Keratinocyte (primary cell): Measurements from ENCODE around the gene MOGAT2. TPM values are rescaled to one million over a fixed set of nuclear protein-coding genes. Genes with fewer than 3 reads are reported as not detected.

Source experiments
- DNase-seq: peaks from one replicate; pipeline ENCODE4 v3.0.0-alpha.2; 2011; ENCODE audit warnings: low read depth, missing footprints, low spot score
- FAIRE-seq: peaks from 2 replicates; lab custom pipeline; 2011; peaks lifted over from hg19 to GRCh38; lab: Jason Lieb, UNC
- H2AFZ ChIP-seq: 2 replicates; pipeline ENCODE4 v1.6.0; 2012; ENCODE audit warnings: low read length, control low read depth, inconsistent platforms; ENCODE audit not compliant: control insufficient read depth
- H3K27ac ChIP-seq: 2 replicates; pipeline ENCODE4 v1.5.1; 2011; ENCODE audit warnings: low read length; ENCODE audit not compliant: control insufficient read depth, insufficient read depth
- H3K27me3 ChIP-seq: 3 replicates; pipeline ENCODE4 v1.6.0; 2011; ENCODE audit warnings: low read length; ENCODE audit not compliant: control insufficient read depth, insufficient read depth; ENCODE audit errors: extremely low read depth
- H3K36me3 ChIP-seq, 2 experiments: 2 replicates in 1 of 2; 3 replicates in 1 of 2; pipeline ENCODE4 v1.5.1; 2011; ENCODE audit warnings: low read length in 2 of 2, mild to moderate bottlenecking in 1 of 2; ENCODE audit not compliant: control insufficient read depth in 2 of 2, insufficient read depth in 2 of 2; ENCODE audit errors: extremely low read depth in 1 of 2
- H3K4me1 ChIP-seq: 3 replicates; pipeline ENCODE4 v1.5.1; 2011; ENCODE audit warnings: low read length; ENCODE audit not compliant: control insufficient read depth, insufficient read depth; ENCODE audit errors: extremely low read depth
- H3K4me2 ChIP-seq: 3 replicates; pipeline ENCODE4 v1.6.0; 2011; ENCODE audit warnings: low read depth, low read length; ENCODE audit not compliant: control insufficient read depth, insufficient read depth; ENCODE audit errors: extremely low read depth
- H3K4me3 ChIP-seq, 3 experiments: fragments of 200-600 bp in 1 of 3; sonication (generic) in 1 of 3; 2 replicates in 2 of 3; 3 replicates in 1 of 3; pipeline ENCODE4 v1.5.1; 2011 to 2016; ENCODE audit warnings: low read length in 3 of 3, mild to moderate bottlenecking in 3 of 3, control low read depth in 2 of 3, inconsistent platforms in 1 of 3, low read depth in 1 of 3, mixed read lengths in 1 of 3, mixed run types in 1 of 3, moderate library complexity in 1 of 3; ENCODE audit not compliant: control insufficient read depth in 2 of 3, insufficient read depth in 2 of 3; ENCODE audit errors: extremely low read depth in 1 of 3
- H3K79me2 ChIP-seq: 2 replicates; pipeline ENCODE4 v1.6.0; 2012; ENCODE audit warnings: low read length; ENCODE audit not compliant: control insufficient read depth, insufficient read depth
- H3K9ac ChIP-seq: 3 replicates; pipeline ENCODE4 v1.6.0; 2011; ENCODE audit warnings: low read length; ENCODE audit not compliant: control insufficient read depth, insufficient read depth; ENCODE audit errors: extremely low read depth
- H3K9me1 ChIP-seq: 3 replicates; pipeline ENCODE4 v1.6.0; 2011; ENCODE audit warnings: low read length; ENCODE audit not compliant: control insufficient read depth, insufficient read depth; ENCODE audit errors: extremely low read depth
- H3K9me3 ChIP-seq: 2 replicates; pipeline ENCODE4 v1.5.1; 2012; ENCODE audit warnings: low read depth, low read length; ENCODE audit not compliant: control insufficient read depth
- H4K20me1 ChIP-seq: 3 replicates; pipeline ENCODE4 v1.6.0; 2011; ENCODE audit warnings: low read length; ENCODE audit not compliant: control insufficient read depth, insufficient read depth; ENCODE audit errors: extremely low read depth
- CTCF ChIP-seq, 3 experiments: IDR thresholded peaks in 1 of 3; conservative IDR thresholded peaks in 1 of 3; optimal IDR thresholded peaks in 1 of 3; 2 replicates in 2 of 3; 3 replicates in 1 of 3; pipeline versions ENCODE3 to v1.5.1; 2011; ENCODE audit warnings: low read length in 3 of 3, mild to moderate bottlenecking in 3 of 3, moderate library complexity in 2 of 3, control low read depth in 1 of 3, inconsistent platforms in 1 of 3; ENCODE audit not compliant: insufficient read depth in 2 of 3; ENCODE audit errors: extremely low read depth in 1 of 3
- EZH2 ChIP-seq: IDR thresholded peaks from one replicate; pipeline ENCODE4 v1.6.1; 2012; ENCODE audit warnings: inconsistent platforms, mild to moderate bottlenecking, low read length, moderate library complexity
- dilution Hi-C: fragments of 300-500 bp; cut with MboI; formaldehyde crosslinking; loops from one replicate; pipeline ENCODE4 v1.7.0; 2020; ENCODE audit warnings: low sequenced_read_pairs; ENCODE audit not compliant: extremely low pct_ligation_motif_present
- polyA plus RNA-seq, 5 experiments: library from polyadenylated mRNA; depleted of rRNA in 3 of 5; stranded (reverse) in 3 of 5; stranded (forward) in 1 of 5; unstranded in 1 of 5; fragments of >200 nt; gene quantifications; 1 replicate in 1 of 5; 2 replicates in 3 of 5; 3 replicates in 1 of 5; pipeline versions ENCODE4 v1.2.1 to v1.2.3, GENCODE V29; 2011 to 2012; ENCODE audit warnings: missing spikeins in 2 of 5, low read depth in 1 of 5, low replicate concordance in 1 of 5

Gene MOGAT2
- polyA plus RNA-seq, 1 donor (not counting 4 experiments of a cell fraction or from before 2014, with no cell fraction given) = not detected

GRCh38 chr11:75733071-75733430 is 15.4 kb downstream of the MOGAT2 start:
- Histone ChIP-seq H3K4me3 (no peak overlapping the region), H3K36me3 (no peaks in the 10 kb centered on the region), H3K79me2 (no peaks in the 10 kb centered on the region), H3K4me1 (no peaks in the 10 kb centered on the region), H3K27ac (no peak overlapping the region), H3K4me2 (no peak overlapping the region), H4K20me1 (no peaks in the 10 kb centered on the region), H2AFZ (no peak overlapping the region), H3K9ac (no peak overlapping the region), H3K9me3 (no peaks in the 10 kb centered on the region), H3K9me1 (no peaks in the 10 kb centered on the region), H3K27me3 (peaks cover 9% of the 10 kb centered on the region)
- no peak for TF ChIP-seq CTCF (optimal IDR thresholded peaks at IDR 0.05 in 1 of 3, IDR thresholded peaks at IDR 0.05 in 1 of 3, conservative IDR thresholded peaks at IDR 0.05 in 1 of 3; ENCODE audit: extremely low read depth in 1 of 3, insufficient read depth in 2 of 3, low read length in 3 of 3)
- TF ChIP-seq EZH2 = no peak
- no peak for DNase-seq
- FAIRE-seq = no peak
- dilution Hi-C loops = no loop called here

DNA sequence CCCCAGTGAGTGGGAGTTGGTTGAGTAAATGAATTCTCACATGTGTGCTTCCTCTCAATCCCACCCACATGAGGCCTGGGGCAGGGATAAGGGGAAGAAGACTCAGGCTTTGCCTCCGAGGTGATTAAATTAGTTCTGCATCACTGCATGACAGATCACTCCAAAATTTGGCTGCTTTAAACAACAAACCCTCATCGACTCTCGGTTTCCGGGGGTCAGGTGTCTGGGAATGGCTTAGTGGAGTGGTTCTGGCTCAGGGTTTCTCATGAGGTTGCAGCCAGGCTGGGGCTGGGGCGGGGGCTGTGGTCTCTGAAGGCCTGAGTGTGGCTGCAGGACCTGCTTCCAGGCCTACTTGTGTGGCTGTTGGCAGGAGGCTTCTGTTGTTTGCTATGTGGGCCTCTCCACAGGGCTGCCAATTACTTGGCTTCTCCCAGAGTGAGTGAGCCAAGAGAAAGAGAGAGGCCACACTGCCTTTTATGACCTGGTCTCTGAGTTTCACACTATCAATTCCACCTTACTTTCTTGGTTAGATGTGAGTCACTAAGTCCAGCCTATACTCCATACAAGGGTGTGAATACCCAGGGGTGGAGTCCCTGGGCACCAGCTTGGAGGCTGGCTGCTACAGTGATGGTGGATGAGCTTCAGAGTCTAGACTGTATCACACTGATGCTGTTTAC is 15.9 kb downstream of the MOGAT2 start:
- no peak overlapping the region for H3K4me2 ChIP-seq
- dilution Hi-C loops = no loop called here
- TF ChIP-seq CTCF (optimal IDR thresholded peaks at IDR 0.05 in 1 of 3, IDR thresholded peaks at IDR 0.05 in 1 of 3, conservative IDR thresholded peaks at IDR 0.05 in 1 of 3; ENCODE audit: extremely low read depth in 1 of 3, insufficient read depth in 2 of 3, low read length in 3 of 3) (no peak), EZH2 (no peak)

More for the DNA sequence above, 15.9 kb downstream of the MOGAT2 start:
- no peak for DNase-seq
- Histone ChIP-seq H3K9ac (no peak overlapping the region), H2AFZ (no peak overlapping the region), H3K9me3 (no peaks in the 10 kb centered on the region), H3K4me3 (no peak overlapping the region), H3K36me3 (no peaks in the 10 kb centered on the region), H3K9me1 (no peaks in the 10 kb centered on the region), H3K4me1 (no peaks in the 10 kb centered on the region), H4K20me1 (no peaks in the 10 kb centered on the region), H3K79me2 (no peaks in the 10 kb centered on the region), H3K27ac (no peak overlapping the region), H3K27me3 (peaks cover 9% of the 10 kb centered on the region)
- no peak for FAIRE-seq
